K562 (cell line): Measurements from ENCODE around the gene COL13A1. TPM values are rescaled to one million over a fixed set of nuclear protein-coding genes. Genes with fewer than 3 reads are reported as not detected.

Experiments
- ATAC-seq: fragments of 200-7000 bp; cut with Tn5 transposase; 3 replicates; pipeline ENCODE4 v1.9.1; 2020; ENCODE audit warnings: moderate library complexity
- Bru-seq: library from RNA; stranded (reverse); fragments of 400-500 nt; gene quantifications from one replicate; lab custom pipeline; 2021; lab: Mats Ljungman, UMichigan
- BruChase-seq, 2 experiments: library from RNA; stranded (reverse); fragments of 400-500 nt; gene quantifications; one replicate each; lab custom pipeline; 2021; lab: Mats Ljungman, UMichigan
- BruUV-seq: library from RNA; stranded (reverse); fragments of 400-500 nt; replicated peaks from 2 replicates; lab custom pipeline; 2021; lab: Mats Ljungman, UMichigan
- CTCF ChIA-PET: fragments of 300-600 bp; formaldehyde crosslinking; extraction: SDS; loops from one replicate; lab custom pipeline; 2021; ENCODE audit warnings: low intra/inter-chr PET ratio; lab: Yijun Ruan, JAX
- POLR2A ChIA-PET: fragments of 300-600, 350-650 bp; sonication (Branson Sonifier 250); formaldehyde crosslinking; extraction: SDS; loops from one replicate; lab custom pipeline; 2021; ENCODE audit warnings: antibody characterized with exemption, inconsistent platforms; lab: Yijun Ruan, JAX
- DNase-seq, 4 experiments: peaks; one replicate each; pipeline versions ENCODE4 v3.0.0 to v3.0.0-alpha.2; 2011 to 2018; ENCODE audit warnings: low spot score in 3 of 4, mixed read lengths in 3 of 4; ENCODE audit errors: extremely low read depth in 1 of 4
- FAIRE-seq: peaks from 2 replicates; lab custom pipeline; 2011; peaks lifted over from hg19 to GRCh38; lab: Jason Lieb, UNC
- H2AFZ ChIP-seq: 2 replicates; pipeline ENCODE4 v1.6.0; 2011; ENCODE audit warnings: low read depth, low read length, control low read depth, inconsistent platforms
- H3K27ac ChIP-seq: fragments of 200-600 bp; 3 replicates; pipeline ENCODE4 v1.8.0; 2011; ENCODE audit warnings: low read depth, mild to moderate bottlenecking, control low read depth, inconsistent platforms, low read length, moderate library complexity, mixed read lengths; ENCODE audit errors: extremely low read depth
- H3K27me3 ChIP-seq, 2 experiments: fragments of 300-600 bp in 1 of 2; 2 replicates in 1 of 2; 3 replicates in 1 of 2; pipeline versions ENCODE4 v1.6.0 to v1.8.0; 2011; ENCODE audit warnings: inconsistent platforms in 2 of 2, low read length in 2 of 2, mild to moderate bottlenecking in 1 of 2, mixed read lengths in 1 of 2, moderate library complexity in 1 of 2; ENCODE audit not compliant: control insufficient read depth in 2 of 2, insufficient read depth in 2 of 2
- H3K36me3 ChIP-seq: fragments of 300-600 bp; 3 replicates; pipeline ENCODE4 v1.8.0; 2011; ENCODE audit warnings: mild to moderate bottlenecking, low read length, inconsistent platforms; ENCODE audit not compliant: control insufficient read depth, insufficient read depth
- H3K4me1 ChIP-seq, 2 experiments: fragments of 200-600 bp in 1 of 2; replicated peaks in 1 of 2; 2 replicates in 1 of 2; 3 replicates in 1 of 2; pipeline versions ENCODE4 v1.5.1 to v1.8.0; 2011; ENCODE audit warnings: inconsistent platforms in 2 of 2, low read length in 2 of 2, mild to moderate bottlenecking in 1 of 2, mixed read lengths in 1 of 2, moderate library complexity in 1 of 2; ENCODE audit not compliant: control insufficient read depth in 2 of 2, insufficient read depth in 2 of 2
- H3K4me2 ChIP-seq: 2 replicates; pipeline ENCODE4 v1.6.1; 2011; ENCODE audit warnings: low read length, control low read depth, inconsistent platforms, mixed read lengths; ENCODE audit not compliant: insufficient read depth
- H3K4me3 ChIP-seq: fragments of 200-600 bp; sonication (generic), shearing (Covaris generic); 2 replicates; pipeline ENCODE4 v1.5.1; 2016; ENCODE audit warnings: control low read depth, inconsistent platforms
- H3K79me2 ChIP-seq: fragments of 200-600 bp; 3 replicates; pipeline ENCODE4 v1.8.0; 2011; ENCODE audit warnings: low read length, inconsistent platforms; ENCODE audit not compliant: control insufficient read depth, insufficient read depth
- H3K9ac ChIP-seq, 2 experiments: 2 replicates each; pipeline versions ENCODE4 v1.6.0 to v1.6.1; 2011; ENCODE audit warnings: low read depth in 2 of 2, low read length in 2 of 2, control low read depth in 1 of 2, inconsistent platforms in 1 of 2, mild to moderate bottlenecking in 1 of 2, mixed read lengths in 1 of 2; ENCODE audit not compliant: insufficient read depth in 1 of 2
- H3K9me1 ChIP-seq: one replicate; pipeline ENCODE4 v1.6.0; 2011; ENCODE audit warnings: inconsistent platforms, mild to moderate bottlenecking, low read length, moderate library complexity; ENCODE audit not compliant: control insufficient read depth, insufficient read depth
- H3K9me3 ChIP-seq: replicated peaks from 2 replicates; pipeline ENCODE4 v1.5.1; 2011; ENCODE audit warnings: low read depth, low read length, inconsistent platforms; ENCODE audit not compliant: control insufficient read depth, insufficient read depth
- H4K20me1 ChIP-seq: replicated peaks from 2 replicates; pipeline ENCODE4 v1.6.1; 2011; ENCODE audit warnings: low read length, inconsistent platforms, mixed read lengths; ENCODE audit not compliant: control insufficient read depth, insufficient read depth
- ATF6 ChIP-seq: sonication (generic); formaldehyde crosslinking; IDR thresholded peaks from 2 replicates; pipeline ENCODE4 v1.4.0; 2020; ENCODE audit warnings: mild to moderate bottlenecking, missing genetic modification reagents
- CREB3 ChIP-seq: fragments of 450-650 bp; conservative IDR thresholded peaks from 2 replicates; pipeline ENCODE4 v1.6.1; 2016; ENCODE audit warnings: missing genetic modification characterization, low read depth, mild to moderate bottlenecking, missing compliant biosample characterization, moderate library complexity
- ETV1 ChIP-seq: fragments of 450-650 bp; conservative IDR thresholded peaks from 2 replicates; pipeline ENCODE4 v1.6.1; 2016; ENCODE audit warnings: missing genetic modification characterization, control low read depth, low read depth, missing compliant biosample characterization
- HMG20A ChIP-seq: fragments of 450-650 bp; formaldehyde crosslinking; conservative IDR thresholded peaks from 2 replicates; pipeline ENCODE4 v1.4.0; 2020; ENCODE audit warnings: mild to moderate bottlenecking, mixed read lengths
- PHTF2 ChIP-seq: fragments of 250-450 bp; sonication (Bioruptor Pico); IDR thresholded peaks from 2 replicates; pipeline ENCODE4 v1.5.0; 2021; ENCODE audit warnings: mild to moderate bottlenecking
- RCOR1 ChIP-seq, 2 experiments: IDR thresholded peaks; 2 replicates each; pipeline ENCODE4 v1.6.1; 2012; ENCODE audit warnings: low read depth in 2 of 2, low read length in 2 of 2, borderline replicate concordance in 1 of 2, improper control_type of control experiment in 1 of 2
- SAP30 ChIP-seq: fragments of 200-600 bp; sonication (generic); IDR thresholded peaks from 2 replicates; pipeline ENCODE4 v1.6.1; 2012; ENCODE audit warnings: borderline replicate concordance, low read depth, mild to moderate bottlenecking, moderate library complexity, low read length, control low read depth, inconsistent platforms; ENCODE audit not compliant: insufficient read depth, poor library complexity, severe bottlenecking
- VEZF1 ChIP-seq: fragments of 200-800 bp; sonication (Bioruptor generic); IDR thresholded peaks from 2 replicates; pipeline ENCODE4 v1.6.1; 2017; ENCODE audit warnings: missing genetic modification characterization, missing compliant biosample characterization
- YY1 ChIP-seq, 3 experiments: IDR thresholded peaks; 2 replicates each; pipeline ENCODE4 v1.6.1; 2011; ENCODE audit warnings: low read length in 2 of 3, mild to moderate bottlenecking in 2 of 3, moderate library complexity in 2 of 3, borderline replicate concordance in 1 of 3, control low read depth in 1 of 3, low read depth in 1 of 3; ENCODE audit not compliant: insufficient read depth in 3 of 3, insufficient replicate concordance in 2 of 3, control insufficient read depth in 1 of 3, insufficient read length in 1 of 3; ENCODE audit errors: extremely low read depth in 1 of 3
- WGBS: fragments of 100-300 bp; shearing (Covaris generic); methylation state at CpG from one replicate; pipeline ENCODE4 v1.1.6; 2016; ENCODE audit warnings: low coverage, mixed read lengths; ENCODE audit not compliant: insufficient coverage; ENCODE audit errors: missing lambda C conversion rate; 5-methylcytosine and 5-hydroxymethylcytosine counted together
- in situ Hi-C: fragments of 300-500 bp; cut with MboI; formaldehyde crosslinking; loops from 4 replicates; pipeline ENCODE4 v1.15.0; 2018; ENCODE audit warnings: inconsistent platforms, mixed read lengths
- intact Hi-C: fragments of 100-400 bp; cut with micrococcal nuclease; formaldehyde crosslinking; loops from 2 replicates; pipeline ENCODE4 v1.14.2; 2022
- long read RNA-seq, 3 experiments: library from polyadenylated mRNA in 2 of 3; library from RNA in 1 of 3; unstranded in 2 of 3; stranded (forward) in 1 of 3; transcript quantifications; one replicate each; pipeline ENCODE4 v2.0.0, GENCODE V29; 2019 to 2022
- polyA minus RNA-seq, 3 experiments: library from RNA; depleted of rRNA, polyadenylated mRNA; stranded (reverse); fragments of >200 nt; gene quantifications; 2 replicates each; pipeline ENCODE4 v1.2.3, GENCODE V29; 2011
- polyA plus RNA-seq, 8 experiments: library from polyadenylated mRNA; depleted of rRNA in 4 of 8; stranded (reverse) in 5 of 8; unstranded in 3 of 8; fragments of >200 nt; fragmentation: Nextera tagmentation in 2 of 8; fragmentation: Illumina TruSeq in 1 of 8; extraction: Ambion mirVana in 2 of 8; extraction: Trizol in 1 of 8; gene quantifications; 2 replicates each; pipeline versions ENCODE4 v1.2.1 to v1.2.3, GENCODE V29; 2011 to 2014; ENCODE audit warnings: inconsistent platforms in 1 of 8, missing spikeins in 1 of 8
- total RNA-seq, 7 experiments: library from RNA; depleted of rRNA in 6 of 7; stranded (reverse); fragments of >200 nt in 6 of 7; fragmentation: Illumina TruSeq in 2 of 7; extraction: Trizol in 2 of 7; gene quantifications; 2 replicates each; pipeline versions ENCODE4 v1.2.1 to v1.2.3, GENCODE V29; 2011 to 2021; ENCODE audit warnings: low replicate concordance in 1 of 7

Gene COL13A1
- not detected in 2 replicates for total RNA-seq (2011; cell fraction: chromatin; rRNA removed; ENCODE audit: low replicate concordance)
- not detected in 2 replicates for total RNA-seq (2011; cell fraction: nucleolus; rRNA removed)
- total RNA-seq (2011; cell fraction: nucleoplasm; rRNA removed), result not detected in 2 replicates
- total RNA-seq (2014; rRNA removed) (not detected in 2 replicates), total RNA-seq (2014; rRNA removed; fragmentation: Illumina TruSeq; extraction: Trizol) (not detected in 2 replicates), total RNA-seq (2015; rRNA removed; fragmentation: Illumina TruSeq; extraction: Trizol) (not detected in 2 replicates), total RNA-seq (2021) (not detected in 2 replicates), polyA plus RNA-seq (2011; rRNA removed) (not detected in 2 replicates), polyA plus RNA-seq (2014; fragmentation: Illumina TruSeq; extraction: Trizol) (not detected in 2 replicates), polyA plus RNA-seq (2014; fragmentation: Nextera tagmentation; extraction: Ambion mirVana) (not detected), polyA plus RNA-seq (2014; rRNA removed) (not detected in 2 replicates), polyA minus RNA-seq (2011; rRNA and poly(A)+ RNA removed) (not detected in 2 replicates), Bru-seq, nascent RNA (percentile 11 among the genes with signal in this experiment), BruChase-seq, experiment 1, labeled RNA remaining after a 2-hour chase (percentile 12 among the genes with signal in this experiment), BruChase-seq, experiment 2, labeled RNA remaining after a 6-hour chase (percentile 11 among the genes with signal in this experiment)
- not detected in 2 replicates for polyA plus RNA-seq (2011; cell fraction: cytosol; rRNA removed)
- not detected in 2 replicates for polyA plus RNA-seq (2011; cell fraction: nucleus; rRNA removed)
- polyA plus RNA-seq (2012), result not detected in 2 replicates
- not detected in 2 replicates for polyA minus RNA-seq (2011; cell fraction: cytosol; rRNA and poly(A)+ RNA removed)
- not detected in 2 replicates for polyA minus RNA-seq (2011; cell fraction: nucleus; rRNA and poly(A)+ RNA removed)
- long read RNA-seq, experiment 1, result 0 reads
- long read RNA-seq, experiment 2, result 0 reads
- long read RNA-seq, experiment 3, result 0 reads

DNA sequence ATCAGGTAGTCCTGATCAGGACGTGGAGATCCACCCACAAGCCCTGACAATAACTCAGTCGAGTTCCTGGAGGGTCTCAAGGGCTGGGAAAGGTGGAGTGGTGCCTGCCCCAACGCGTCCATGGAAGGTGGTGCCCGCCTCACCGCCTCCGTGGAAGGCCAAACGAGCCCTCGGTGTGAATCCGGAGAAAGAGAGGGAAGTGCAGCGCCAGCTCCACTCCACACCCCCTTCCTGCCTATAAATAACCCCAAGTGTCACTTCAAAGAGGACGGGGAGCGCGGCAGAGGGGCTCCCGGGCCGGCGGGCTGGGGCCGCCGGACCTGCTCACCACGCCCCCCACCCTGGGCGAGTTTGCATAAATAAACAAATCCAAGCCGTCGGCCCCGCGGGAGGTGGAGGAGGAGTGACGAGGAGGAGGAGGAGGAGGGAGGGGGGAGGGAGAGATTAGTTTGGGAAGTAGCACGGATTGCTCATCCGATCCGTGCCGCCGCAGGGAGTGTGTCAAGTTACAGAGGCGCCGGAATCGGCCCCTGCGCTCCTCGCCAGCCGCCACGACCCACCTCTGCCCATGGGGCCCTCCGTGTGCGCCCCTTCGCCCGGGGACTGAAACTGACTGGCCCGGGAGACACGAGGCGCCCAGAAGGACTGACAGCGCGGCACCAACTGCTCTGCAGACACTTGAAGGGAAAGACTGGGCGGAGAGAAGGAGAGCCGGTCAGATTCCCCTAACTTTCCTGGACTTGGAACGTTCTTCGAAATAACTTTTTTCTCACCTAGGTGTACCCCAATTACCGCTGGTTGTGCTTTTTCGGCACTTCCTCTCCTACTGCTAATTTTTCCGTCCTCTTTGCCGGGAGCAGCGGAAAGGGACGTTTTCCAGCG, at the start of gene COL13A1:
Gene COL13A1, plus strand, starts transcription at position 473 of the 882 bp plus-strand sequence. CDS start 518 bp downstream, outside the sequence.
- Histone ChIP-seq H3K4me3 (no peak within 1 kb of the TSS), H4K20me1 (peaks cover 3% of the 10 kb centered on the region; the same call in 1 of the 2 replicates), H2AFZ (no peak within 1 kb of the TSS), H3K79me2 (no peaks in the 10 kb centered on the region), H3K9me1 (no peaks in the 10 kb centered on the region), H3K4me1 (peaks cover 0 to 13% of the 10 kb centered on the region in 2 experiments; a peak in 1 of 5 replicates), H3K27me3 (peaks cover 20 to 69% of the 10 kb centered on the region in 2 experiments; a peak in 4 of 5 replicates), H3K9me3 (no peaks in the 10 kb centered on the region), H3K4me2 (no peak within 1 kb of the TSS), H3K9ac (no peak within 1 kb of the TSS), H3K36me3 (no peaks in the 10 kb centered on the region), H3K27ac (no peak within 1 kb of the TSS)
- CTCF ChIA-PET, result interaction anchor here (2.9 kb wide), 1 partner anchor 157 kb away, joined by 14 read pairs; no protein-coding TSS in a partner anchor
- DNase-seq (peak in 3 of 4 experiments; percentile 10 to 29 (median 26)), ATAC-seq (no peak), FAIRE-seq (no peak)
- POLR2A ChIA-PET, result no interaction called here
- intact Hi-C loops (loop anchor here (5.0 kb wide), 1 partner anchor 159 kb away; no protein-coding TSS in a partner anchor), in situ Hi-C loops (no loop called here)
- WGBS, result 1% methylated on average over 44 of the region's 58 CpGs
- BruUV-seq, result no TSS peak
- peak; percentile 41; the same call in 1 of the 2 replicates for TF ChIP-seq VEZF1 (CRISPR knock-in tag)
- no peak for TF ChIP-seq YY1 (IDR thresholded peaks at IDR 0.05; ENCODE audit: borderline replicate concordance in 1 of 3, control insufficient read depth in 1 of 3, extremely low read depth in 1 of 3, insufficient read depth in 3 of 3, insufficient read length in 1 of 3, insufficient replicate concordance in 2 of 3, low read depth in 1 of 3, low read length in 2 of 3)
- TF ChIP-seq CREB3, result no peak
- no peak for TF ChIP-seq SAP30
- TF ChIP-seq ETV1, result no peak
- TF ChIP-seq HMG20A (CRISPR knock-in tag), result no peak
- no peak for TF ChIP-seq PHTF2
- no peak for TF ChIP-seq ATF6 (CRISPR knock-in tag)
- TF ChIP-seq RCOR1 (IDR thresholded peaks at IDR 0.05; ENCODE audit: borderline replicate concordance in 1 of 2, low read depth in 2 of 2, low read length in 2 of 2), result 0 out of 4 replicates have a peak, but pooled peaks of 1 of the 2 experiments have one; percentile 26
